ENCODE measurements around the gene PGAP3.

Gene PGAP3

GRCh38 chr17:39694593-39694992, 6.7 kb upstream of the PGAP3 start:
- DNase-seq, result no peak

GRCh38 chr17:39688945-39689344, 1.1 kb upstream of the PGAP3 start:
- DNase-seq, result no peak

- no peak for DNase-seq
Observed at GRCh38 chr17:39688475-39688835, 598 bp upstream of the PGAP3 start.

GRCh38 chr17:39687101-39687545, 734 bp downstream of the PGAP3 start:
- DNase-seq, result no peak

- no peak for DNase-seq
Observed at GRCh38 chr17:39684369-39685192, 3.3 kb downstream of the PGAP3 start.

- DNase-seq, result no peak
Observed at GRCh38 chr17:39683295-39683939, 4.4 kb downstream of the PGAP3 start.

GRCh38 chr17:39679521-39680192, 8.2 kb downstream of the PGAP3 start:
- peak in 2 of 5 experiments; percentile 45 to 88 for DNase-seq

GRCh38 chr17:39678340-39679116, 9.3 kb downstream of the PGAP3 start:
- DNase-seq, result no peak

GRCh38 chr17:39677542-39678339, 10.1 kb downstream of the PGAP3 start:
- no peak for DNase-seq

GRCh38 chr17:39677072-39677471, 10.8 kb downstream of the PGAP3 start:
- no peak for DNase-seq

GRCh38 chr17:39676198-39676819, 11.5 kb downstream of the PGAP3 start:
- DNase-seq, result peak in 2 of 5 experiments; percentile 69 to 91

GRCh38 chr17:39675390-39676082, 12.3 kb downstream of the PGAP3 start:
- no peak for DNase-seq

- DNase-seq, result no peak
Observed at GRCh38 chr17:39674702-39675389, 13.0 kb downstream of the PGAP3 start.

GRCh38 chr17:39674179-39674578, 13.7 kb downstream of the PGAP3 start:
- no peak for DNase-seq

GRCh38 chr17:39673335-39674081, 14.3 kb downstream of the PGAP3 start:
- DNase-seq, result no peak

GRCh38 chr17:39672522-39673334, 15.1 kb downstream of the PGAP3 start:
- DNase-seq, result no peak

- DNase-seq, result peak in 1 of 5 experiments; percentile 40
Observed at GRCh38 chr17:39671651-39672521, 16.0 kb downstream of the PGAP3 start.

Data from T-helper 2 cell (primary cell).